ENCODE measurements around the gene PMPCA. TPM values are rescaled to one million over a fixed set of nuclear protein-coding genes. Genes with fewer than 3 reads are reported as not detected.

PMPCA gene
- total RNA-seq, 4 donors from 2014 or later: 35.9 to 63.1 (median 42.7) TPM

DNA sequence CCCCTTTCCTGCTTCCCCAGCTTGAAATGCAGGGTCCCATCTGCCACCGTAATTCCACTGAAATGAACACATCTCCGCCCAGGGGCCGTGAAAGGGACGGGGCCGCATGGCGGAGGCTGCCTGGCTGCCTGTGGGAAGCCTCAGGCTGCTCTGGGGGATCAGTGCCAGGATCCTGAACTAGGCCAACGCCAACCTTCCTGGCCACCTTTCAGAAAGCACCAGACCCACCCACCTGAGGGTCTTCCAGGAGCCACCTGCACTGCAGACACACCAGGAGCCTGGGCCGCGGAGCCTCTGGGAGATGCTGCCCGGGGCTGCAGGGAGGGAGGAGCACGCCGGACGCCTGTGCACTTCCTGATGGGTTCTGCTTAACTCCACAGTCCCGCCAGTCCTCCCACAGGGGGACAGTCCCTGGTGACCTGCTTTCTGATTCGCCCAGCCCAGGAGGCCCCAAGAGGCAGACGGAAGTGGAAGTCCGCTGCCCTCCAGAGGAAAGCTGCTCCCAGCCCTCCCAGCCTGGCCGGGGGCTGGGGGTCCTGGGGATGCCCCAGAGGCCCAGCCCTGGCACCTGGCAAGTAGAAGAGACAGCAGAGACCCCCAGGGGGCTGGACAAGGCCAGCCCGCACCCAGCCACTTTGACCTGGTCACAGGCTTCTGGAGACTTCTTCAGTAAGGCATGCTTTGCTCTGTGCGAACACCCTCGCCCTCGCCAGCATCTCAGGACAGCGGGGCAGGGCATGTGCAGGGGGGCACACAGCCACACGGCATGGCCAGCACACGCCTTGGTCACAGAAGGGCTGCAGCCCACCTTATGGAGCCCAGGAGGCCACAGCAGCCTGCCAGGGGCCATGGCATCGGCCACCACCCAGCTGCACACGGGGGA, 36.9 kb upstream of the PMPCA start, which contains the start of gene CARD9:
CARD9 (minus strand) TSS at position 370 of the 883 bp plus-strand sequence. CDS start 1,591 bp downstream, outside the sequence.
- peak within 1 kb of the TSS in 2 of 4 donors; percentile 17 to 26 for H3K4me3 ChIP-seq

DNA sequence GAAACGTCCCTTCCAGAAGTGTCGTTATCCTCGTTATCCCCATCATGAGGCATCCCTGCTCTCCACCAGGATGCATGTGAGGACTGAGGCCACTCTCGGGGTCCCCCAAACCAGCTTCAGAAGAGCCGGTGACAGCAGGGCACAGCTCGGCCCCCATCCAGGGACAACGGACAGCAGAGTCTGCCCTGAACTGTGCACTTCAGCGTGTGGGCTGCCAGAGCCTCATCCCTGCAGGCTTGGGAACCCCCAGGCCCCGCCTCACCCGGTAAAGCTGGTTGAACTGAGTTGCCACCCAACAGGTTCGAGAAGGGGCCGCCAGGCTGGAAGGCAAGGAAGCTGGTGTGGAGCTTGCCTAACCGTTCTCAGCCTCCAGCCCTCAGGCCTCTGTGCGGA, 36.3 kb upstream of the PMPCA start:
- Histone ChIP-seq H3K27ac (no peak overlapping the region), H3K27me3 (peaks cover 0 to 5% (median 0%) of the 10 kb centered on the region in 3 donors), H3K36me3 (peaks cover 0 to 6% of the 10 kb centered on the region in 2 donors), H3K4me1 (no peaks in the 10 kb centered on the region), H3K9me3 (no peaks in the 10 kb centered on the region), H3K4me3 (no peak overlapping the region)
- intact Hi-C loops (cut with DNase I; ENCODE audit: low total_unique reads) (no loop called here), in situ Hi-C loops (cut with MboI; ENCODE audit: low sequenced_read_pairs in 4 of 4) (no loop called here)
- DNase-seq (no peak), ATAC-seq (no peak)
- TF ChIP-seq POLR2A (IDR thresholded peaks at IDR 0.05): no peak
- TF ChIP-seq, protein P1, sequence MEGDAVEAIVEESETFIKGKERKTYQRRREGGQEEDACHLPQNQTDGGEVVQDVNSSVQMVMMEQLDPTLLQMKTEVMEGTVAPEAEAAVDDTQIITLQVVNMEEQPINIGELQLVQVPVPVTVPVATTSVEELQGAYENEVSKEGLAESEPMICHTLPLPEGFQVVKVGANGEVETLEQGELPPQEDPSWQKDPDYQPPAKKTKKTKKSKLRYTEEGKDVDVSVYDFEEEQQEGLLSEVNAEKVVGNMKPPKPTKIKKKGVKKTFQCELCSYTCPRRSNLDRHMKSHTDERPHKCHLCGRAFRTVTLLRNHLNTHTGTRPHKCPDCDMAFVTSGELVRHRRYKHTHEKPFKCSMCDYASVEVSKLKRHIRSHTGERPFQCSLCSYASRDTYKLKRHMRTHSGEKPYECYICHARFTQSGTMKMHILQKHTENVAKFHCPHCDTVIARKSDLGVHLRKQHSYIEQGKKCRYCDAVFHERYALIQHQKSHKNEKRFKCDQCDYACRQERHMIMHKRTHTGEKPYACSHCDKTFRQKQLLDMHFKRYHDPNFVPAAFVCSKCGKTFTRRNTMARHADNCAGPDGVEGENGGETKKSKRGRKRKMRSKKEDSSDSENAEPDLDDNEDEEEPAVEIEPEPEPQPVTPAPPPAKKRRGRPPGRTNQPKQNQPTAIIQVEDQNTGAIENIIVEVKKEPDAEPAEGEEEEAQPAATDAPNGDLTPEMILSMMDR (IDR thresholded peaks at IDR 0.05 in 4 of 5, conservative IDR thresholded peaks at IDR 0.05 in 1 of 5): no peak

More for the DNA sequence above, 36.9 kb upstream of the PMPCA start, which contains the start of gene CARD9:
- in situ Hi-C loops (cut with MboI; ENCODE audit: low sequenced_read_pairs in 4 of 4): no loop called here
- H3K4me1 ChIP-seq: no peaks in the 10 kb centered on the region
- H3K27ac ChIP-seq: no peak within 1 kb of the TSS
- H3K9me3 ChIP-seq: no peaks in the 10 kb centered on the region
- peaks cover 0 to 5% (median 0%) of the 10 kb centered on the region in 3 donors for H3K27me3 ChIP-seq
- ATAC-seq (no peak), DNase-seq (peak in 1 of 2 donors; percentile 13)
- TF ChIP-seq, protein P1 (IDR thresholded peaks at IDR 0.05 in 4 of 5, conservative IDR thresholded peaks at IDR 0.05 in 1 of 5): no peak
- no peak for TF ChIP-seq POLR2A (IDR thresholded peaks at IDR 0.05)
- intact Hi-C loops (cut with DNase I; ENCODE audit: low total_unique reads): no loop called here
- no peaks in the 10 kb centered on the region for H3K36me3 ChIP-seq

DNA sequence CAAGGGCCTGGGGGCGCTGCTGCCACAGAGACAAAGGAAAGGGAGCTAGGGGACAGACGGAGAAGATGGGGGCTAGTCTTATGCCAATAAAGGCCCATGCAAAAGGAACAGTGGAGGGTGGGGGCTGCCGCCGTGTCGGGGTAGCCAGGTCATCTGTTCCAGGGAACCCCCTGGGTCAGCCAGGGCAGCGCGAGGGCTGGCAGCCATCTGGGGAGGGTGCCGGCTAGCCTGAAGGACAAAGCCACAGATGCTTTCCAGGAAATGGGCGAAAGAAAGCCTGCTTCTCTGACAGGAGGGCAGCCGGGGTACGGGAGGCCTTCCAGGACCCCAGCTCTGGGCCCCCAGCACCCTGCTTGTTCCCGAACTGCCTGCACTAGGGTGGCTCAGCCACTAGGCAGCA, 35.4 kb upstream of the PMPCA start:
- no peak for TF ChIP-seq POLR2A (IDR thresholded peaks at IDR 0.05)
- TF ChIP-seq, protein P1 (IDR thresholded peaks at IDR 0.05 in 4 of 5, conservative IDR thresholded peaks at IDR 0.05 in 1 of 5): no peak
- H3K36me3 ChIP-seq: peaks cover 0 to 15% of the 10 kb centered on the region in 2 donors
- no peak overlapping the region for H3K4me3 ChIP-seq
- intact Hi-C loops (cut with DNase I; ENCODE audit: low total_unique reads): no loop called here
- no peaks in the 10 kb centered on the region for H3K4me1 ChIP-seq
- peaks cover 0 to 5% (median 0%) of the 10 kb centered on the region in 3 donors for H3K27me3 ChIP-seq
- no peaks in the 10 kb centered on the region for H3K9me3 ChIP-seq
- DNase-seq (no peak), ATAC-seq (no peak)
- in situ Hi-C loops (cut with MboI; ENCODE audit: low sequenced_read_pairs in 4 of 4): no loop called here
- no peak overlapping the region for H3K27ac ChIP-seq

- intact Hi-C loops (cut with DNase I; ENCODE audit: low total_unique reads): no loop called here
- H3K27ac ChIP-seq: no peak overlapping the region
- TF ChIP-seq, protein P1 (IDR thresholded peaks at IDR 0.05 in 4 of 5, conservative IDR thresholded peaks at IDR 0.05 in 1 of 5): no peak
- TF ChIP-seq POLR2A (IDR thresholded peaks at IDR 0.05): no peak
- no peaks in the 10 kb centered on the region for H3K4me1 ChIP-seq
- H3K9me3 ChIP-seq: no peaks in the 10 kb centered on the region
- peaks cover 0 to 26% of the 10 kb centered on the region in 2 donors for H3K36me3 ChIP-seq
- peaks cover 0 to 5% (median 0%) of the 10 kb centered on the region in 3 donors for H3K27me3 ChIP-seq
- no peak for ATAC-seq
- DNase-seq: no peak
- H3K4me3 ChIP-seq: no peak overlapping the region
- in situ Hi-C loops (cut with MboI; ENCODE audit: low sequenced_read_pairs in 4 of 4): no loop called here
These were observed 34.0 kb upstream of the PMPCA start for GRCh38 chr9:136376457-136376856.

Measured in gastrocnemius medialis (tissue), 4 donors.